Measurements from ENCODE around the gene BLOC1S5. TPM values are rescaled to one million over a fixed set of nuclear protein-coding genes. Genes with fewer than 3 reads are reported as not detected.

Gene BLOC1S5
- total and polyA plus RNA-seq, 2 of the 13 experiments (the other 11 are each of a cell fraction or from before 2014, with no cell fraction given), result 10.5 to 41.5 TPM

GRCh38 chr6:8000188-8000596, 64.0 kb downstream of the BLOC1S5 start (continued):
- no peak for TF ChIP-seq USF2 (IDR thresholded peaks at IDR 0.05; ENCODE audit: low read depth, low read length)
- TF ChIP-seq USF2 (CRISPR knock-in tag; IDR thresholded peaks at IDR 0.05; ENCODE audit: borderline replicate concordance), result no peak
- no peak for TF ChIP-seq NRL (CRISPR knock-in tag; IDR thresholded peaks at IDR 0.05; ENCODE audit: borderline replicate concordance)
- no peak for TF ChIP-seq FOXO1 (CRISPR knock-in tag; IDR thresholded peaks at IDR 0.05)
- TF ChIP-seq GZF1 (CRISPR knock-in tag; IDR thresholded peaks at IDR 0.05), result no peak
- no peak for TF ChIP-seq ZNF616 (CRISPR knock-in tag; IDR thresholded peaks at IDR 0.05; ENCODE audit: low read depth)
- TF ChIP-seq ZNF597 (CRISPR knock-in tag; IDR thresholded peaks at IDR 0.05), result no peak
- no peak for TF ChIP-seq DR1 (CRISPR knock-in tag; IDR thresholded peaks at IDR 0.05)

GRCh38 chr6:7999201-7999600, 65.0 kb downstream of the BLOC1S5 start:
- Histone ChIP-seq H3K9me3 (ENCODE audit: low read length) (no peaks in the 10 kb centered on the region), H3K27me3 (ENCODE audit: control insufficient read depth in 1 of 2, insufficient read depth in 2 of 2, low read length in 2 of 2) (no peaks in the 10 kb centered on the region), H3K36me3 (replicated peaks in 1 of 2; ENCODE audit: control insufficient read depth in 1 of 2, insufficient read depth in 2 of 2, low read length in 2 of 2) (no peaks in the 10 kb centered on the region), H3K4me3 (replicated peaks in 1 of 3; ENCODE audit: insufficient read depth in 1 of 3, low read depth in 2 of 3, low read length in 3 of 3) (no peak overlapping the region), H3K9ac (ENCODE audit: insufficient read depth, low read depth, low read length) (no peak overlapping the region), H3K79me2 (ENCODE audit: insufficient read depth, low read length) (no peaks in the 10 kb centered on the region), H2AFZ (ENCODE audit: low read length) (no peak overlapping the region), H3K4me1 (ENCODE audit: insufficient read depth, low read length) (0 out of 2 replicates have a peak, but pooled peaks cover 9% of the 10 kb centered on the region), H3K4me2 (ENCODE audit: low read depth, low read length) (no peak overlapping the region), H4K20me1 (ENCODE audit: insufficient read depth, low read length) (no peaks in the 10 kb centered on the region), H3K27ac (ENCODE audit: extremely low read length, insufficient read depth, low read length) (no peak overlapping the region)
- intact Hi-C loops (cut with micrococcal nuclease; ENCODE audit: unreplicated experiment), result no loop called here
- in situ Hi-C loops (cut with HindIII; ENCODE audit: extremely low pct_ligation_motif_present, low pct_unique_long_range_greater_than_20kb), result no loop called here
- CTCF ChIA-PET (ENCODE audit: low intra/inter-chr PET ratio, low total read pairs), result no interaction called here
- WGBS (ENCODE audit: low lambda C conversion rate), result 68% methylated on average over 3 of the region's 3 CpGs
- DNase-seq (ENCODE audit: low spot score) (no peak), ATAC-seq (no peak), FAIRE-seq (no peak)
- POLR2A ChIA-PET, result no interaction called here
- no TSS peak for BruUV-seq (replicated peaks)
- no peak for TF ChIP-seq ZNF746 (CRISPR knock-in tag; IDR thresholded peaks at IDR 0.05)
- TF ChIP-seq ADNP (CRISPR knock-in tag; IDR thresholded peaks at IDR 0.05), result no peak
- TF ChIP-seq KDM3A (CRISPR knock-in tag; IDR thresholded peaks at IDR 0.05; ENCODE audit: low read depth), result no peak
- no peak for TF ChIP-seq ZNF766 (CRISPR knock-in tag; IDR thresholded peaks at IDR 0.05; ENCODE audit: borderline replicate concordance)
- no peak for TF ChIP-seq CREBL2 (CRISPR knock-in tag; IDR thresholded peaks at IDR 0.05; ENCODE audit: borderline replicate concordance)
- no peak for TF ChIP-seq IRF2 (CRISPR knock-in tag; IDR thresholded peaks at IDR 0.05)
- no peak for TF ChIP-seq ZNF589 (CRISPR knock-in tag; conservative IDR thresholded peaks at IDR 0.05)
- no peak for TF ChIP-seq NFE2L2 (IDR thresholded peaks at IDR 0.05; ENCODE audit: low read length)
- no peak for TF ChIP-seq XBP1 (CRISPR knock-in tag; IDR thresholded peaks at IDR 0.05)
- TF ChIP-seq ZNF567 (CRISPR knock-in tag; IDR thresholded peaks at IDR 0.05; ENCODE audit: borderline replicate concordance), result no peak
- TF ChIP-seq ZNF207 (IDR thresholded peaks at IDR 0.05; ENCODE audit: borderline replicate concordance), result no peak
- no peak for TF ChIP-seq DNMT3B (CRISPR knock-in tag; conservative IDR thresholded peaks at IDR 0.05)
- no peak for TF ChIP-seq ZNF616 (CRISPR knock-in tag; IDR thresholded peaks at IDR 0.05; ENCODE audit: low read depth)
- TF ChIP-seq ZNF672 (CRISPR knock-in tag; IDR thresholded peaks at IDR 0.05), result no peak
- no peak for TF ChIP-seq KAT2B (IDR thresholded peaks at IDR 0.05; ENCODE audit: borderline replicate concordance, low read depth, low read length)
- no peak for TF ChIP-seq ZNF354B (CRISPR knock-in tag; IDR thresholded peaks at IDR 0.05)
- no peak for TF ChIP-seq AHR (CRISPR knock-in tag; IDR thresholded peaks at IDR 0.05)
